ENCODE data around the gene ARSI. TPM values are rescaled to one million over a fixed set of nuclear protein-coding genes. Genes with fewer than 3 reads are reported as not detected.
A peak's percentile ranks its signal among the peaks of the same experiment; 100 is the strongest.

ARSI gene
- total and polyA plus RNA-seq, 2 donors (not counting 3 experiments of a cell fraction or from before 2014, with no cell fraction given): 0.17 to 0.20 TPM

DNA sequence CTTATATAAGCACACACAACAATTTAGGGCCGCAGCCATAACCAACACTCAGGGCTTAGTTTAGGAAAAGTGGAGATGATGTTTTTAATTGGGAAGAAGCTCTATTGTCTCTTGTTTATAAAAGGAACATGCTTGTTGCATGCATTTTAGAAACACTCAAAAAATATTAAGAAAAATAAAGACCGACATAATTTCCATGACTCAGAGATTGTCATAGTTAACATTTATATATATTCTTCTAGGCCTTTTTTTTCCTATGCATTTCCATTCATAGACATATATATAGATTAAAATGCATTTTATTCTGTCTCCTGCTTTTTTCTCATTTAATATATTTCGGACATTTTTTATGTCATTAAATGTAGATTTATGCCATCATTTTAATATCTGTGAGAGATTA is 13.6 kb upstream of the ARSI start:
- FAIRE-seq: no peak
- no TSS peak for BruUV-seq (replicated peaks)
- no peaks in the 10 kb centered on the region for H3K79me2 ChIP-seq (ENCODE audit: control insufficient read depth, insufficient read depth, low read length)
- no peaks in the 10 kb centered on the region for H3K36me3 ChIP-seq (ENCODE audit: control insufficient read depth in 2 of 2, extremely low read depth in 1 of 2, insufficient read depth in 2 of 2, low read length in 2 of 2)
- H3K4me2 ChIP-seq (ENCODE audit: insufficient read depth, low read length): no peak overlapping the region
- no peak overlapping the region for H3K4me3 ChIP-seq (replicated peaks in 1 of 3; ENCODE audit: insufficient read depth in 1 of 3, low read depth in 1 of 3, low read length in 3 of 3)
- no peaks in the 10 kb centered on the region for H4K20me1 ChIP-seq (replicated peaks; ENCODE audit: control insufficient read depth, extremely low read depth, insufficient read depth, low read length)
- no peaks in the 10 kb centered on the region for H3K9me3 ChIP-seq (replicated peaks; ENCODE audit: control insufficient read depth, insufficient read depth, low read length)
- H3K27ac ChIP-seq (ENCODE audit: insufficient read depth, low read depth, low read length): peak overlapping the region; percentile 78
- H2AFZ ChIP-seq (ENCODE audit: low read depth, low read length): no peak overlapping the region
- TF ChIP-seq GATA2 (IDR thresholded peaks at IDR 0.05; ENCODE audit: insufficient read depth, insufficient read length, low read depth, low read length) (no peak), JUN (IDR thresholded peaks at IDR 0.05; ENCODE audit: borderline replicate concordance, insufficient read depth, insufficient read length, low read depth) (no peak), FOS (IDR thresholded peaks at IDR 0.05; ENCODE audit: borderline replicate concordance, insufficient read depth, low read length) (no peak), POLR2A (IDR thresholded peaks at IDR 0.05; ENCODE audit: low read depth, low read length) (no peak), POLR2AphosphoS5 (IDR thresholded peaks at IDR 0.05; ENCODE audit: insufficient read depth, low read depth, low read length) (no peak), EZH2 (IDR thresholded peaks at IDR 0.05; ENCODE audit: borderline replicate concordance, low read depth, low read length, severe bottlenecking) (no peak), MYC (IDR thresholded peaks at IDR 0.05; ENCODE audit: low read depth, low read length) (no peak)
- TF ChIP-seq, protein P1, sequence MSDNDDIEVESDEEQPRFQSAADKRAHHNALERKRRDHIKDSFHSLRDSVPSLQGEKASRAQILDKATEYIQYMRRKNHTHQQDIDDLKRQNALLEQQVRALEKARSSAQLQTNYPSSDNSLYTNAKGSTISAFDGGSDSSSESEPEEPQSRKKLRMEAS (IDR thresholded peaks at IDR 0.05; ENCODE audit: insufficient read depth, insufficient read length): no peak
- TF ChIP-seq, protein P2, sequence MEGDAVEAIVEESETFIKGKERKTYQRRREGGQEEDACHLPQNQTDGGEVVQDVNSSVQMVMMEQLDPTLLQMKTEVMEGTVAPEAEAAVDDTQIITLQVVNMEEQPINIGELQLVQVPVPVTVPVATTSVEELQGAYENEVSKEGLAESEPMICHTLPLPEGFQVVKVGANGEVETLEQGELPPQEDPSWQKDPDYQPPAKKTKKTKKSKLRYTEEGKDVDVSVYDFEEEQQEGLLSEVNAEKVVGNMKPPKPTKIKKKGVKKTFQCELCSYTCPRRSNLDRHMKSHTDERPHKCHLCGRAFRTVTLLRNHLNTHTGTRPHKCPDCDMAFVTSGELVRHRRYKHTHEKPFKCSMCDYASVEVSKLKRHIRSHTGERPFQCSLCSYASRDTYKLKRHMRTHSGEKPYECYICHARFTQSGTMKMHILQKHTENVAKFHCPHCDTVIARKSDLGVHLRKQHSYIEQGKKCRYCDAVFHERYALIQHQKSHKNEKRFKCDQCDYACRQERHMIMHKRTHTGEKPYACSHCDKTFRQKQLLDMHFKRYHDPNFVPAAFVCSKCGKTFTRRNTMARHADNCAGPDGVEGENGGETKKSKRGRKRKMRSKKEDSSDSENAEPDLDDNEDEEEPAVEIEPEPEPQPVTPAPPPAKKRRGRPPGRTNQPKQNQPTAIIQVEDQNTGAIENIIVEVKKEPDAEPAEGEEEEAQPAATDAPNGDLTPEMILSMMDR (IDR thresholded peaks at IDR 0.05; ENCODE audit: extremely low read depth in 1 of 2, insufficient read depth in 1 of 2, low read depth in 1 of 2, low read length in 2 of 2): no peak
- no peaks in the 10 kb centered on the region for H3K27me3 ChIP-seq (ENCODE audit: control insufficient read depth in 2 of 2, insufficient read depth in 2 of 2, low read length in 2 of 2)
- H3K9me1 ChIP-seq (replicated peaks; ENCODE audit: control insufficient read depth, extremely low read depth, insufficient read depth, low read length): no peaks in the 10 kb centered on the region
- DNase-seq (ENCODE audit: low read depth, low spot score): peak; percentile 13
- intact Hi-C loops (cut with micrococcal nuclease) (loop anchor here (2.0 to 5.0 kb wide), 2 partner anchors 42 to 49 kb away; no protein-coding TSS in a partner anchor), dilution Hi-C loops (cut with MboI; ENCODE audit: extremely low pct_ligation_motif_present, low sequenced_read_pairs) (no loop called here)
- H3K4me1 ChIP-seq (ENCODE audit: control insufficient read depth, extremely low read depth, insufficient read depth, low read length): peaks cover 20% of the 10 kb centered on the region
- H3K9ac ChIP-seq (replicated peaks; ENCODE audit: extremely low read depth, insufficient read depth, low read length): no peak overlapping the region
- POLR2A ChIA-PET: no interaction called here
- CTCF ChIA-PET: interaction anchor here (1.5 kb wide), 1 partner anchor 34 kb away, joined by 3 read pairs; no protein-coding TSS in a partner anchor

Measured in endothelial cell of umbilical vein (primary cell).